HepG2 (cell line): ENCODE data around the gene PDE6C. TPM values are rescaled to one million over a fixed set of nuclear protein-coding genes. Genes with fewer than 3 reads are reported as not detected.

Experiments used
- HES4 ChIP-seq: sonication (generic); formaldehyde crosslinking; IDR thresholded peaks from 2 replicates; pipeline ENCODE4 v1.9.0; 2021; ENCODE audit warnings: mild to moderate bottlenecking, missing genetic modification reagents, borderline replicate concordance
- HNRNPL ChIP-seq: fragments of 200-400 bp; formaldehyde crosslinking; IDR thresholded peaks from 2 replicates; pipeline ENCODE4 v1.6.1; 2017; ENCODE audit warnings: mild to moderate bottlenecking, low read depth, low read length
- LCORL ChIP-seq, 2 experiments: fragments of 450-650 bp in 1 of 2; sonication (generic) in 1 of 2; formaldehyde crosslinking in 1 of 2; IDR thresholded peaks; 2 replicates each; pipeline versions ENCODE4 v1.5.0 to v1.6.1; 2017 to 2020; ENCODE audit warnings: antibody characterized with exemption in 1 of 2, missing genetic modification reagents in 1 of 2
- ONECUT2 ChIP-seq: sonication (generic); formaldehyde crosslinking; IDR thresholded peaks from 2 replicates; pipeline ENCODE4 v1.4.0; 2020; ENCODE audit warnings: missing genetic modification reagents
- REXO4 ChIP-seq: sonication (generic); formaldehyde crosslinking; IDR thresholded peaks from 2 replicates; pipeline ENCODE4 v1.8.0; 2022; ENCODE audit warnings: missing genetic modification reagents, mild to moderate bottlenecking, borderline replicate concordance
- RFX3 ChIP-seq: IDR thresholded peaks from 2 replicates; pipeline ENCODE4 v1.6.1; 2016; ENCODE audit warnings: missing biosample characterization, missing genetic modification reagents
- SMARCE1 ChIP-seq: fragments of 450-650 bp; IDR thresholded peaks from 2 replicates; pipeline ENCODE4 v1.6.1; 2017; ENCODE audit warnings: borderline replicate concordance
- ZMYM4 ChIP-seq: sonication (generic); formaldehyde crosslinking; IDR thresholded peaks from 2 replicates; pipeline ENCODE4 v1.8.1; 2023; ENCODE audit warnings: mild to moderate bottlenecking, missing genetic modification reagents
- ZNF12 ChIP-seq: sonication (generic); formaldehyde crosslinking; IDR thresholded peaks from 2 replicates; pipeline ENCODE4 v1.5.0; 2020; ENCODE audit warnings: missing genetic modification reagents
- ZNF251 ChIP-seq: sonication (generic); formaldehyde crosslinking; IDR thresholded peaks from 2 replicates; pipeline ENCODE4 v1.9.0; 2021; ENCODE audit warnings: mild to moderate bottlenecking, missing genetic modification reagents
- ZNF33B ChIP-seq: sonication (generic); formaldehyde crosslinking; IDR thresholded peaks from 2 replicates; pipeline ENCODE4 v1.5.1; 2020; ENCODE audit warnings: mild to moderate bottlenecking, missing genetic modification reagents
- ZNF670 ChIP-seq: sonication (generic); formaldehyde crosslinking; IDR thresholded peaks from 2 replicates; pipeline ENCODE4 v1.8.0; 2022; ENCODE audit warnings: mild to moderate bottlenecking, missing genetic modification reagents, borderline replicate concordance
- ZSCAN21 ChIP-seq: sonication (generic); formaldehyde crosslinking; IDR thresholded peaks from 2 replicates; pipeline ENCODE4 v1.8.0; 2022; ENCODE audit warnings: mild to moderate bottlenecking, missing genetic modification reagents, moderate library complexity, borderline replicate concordance
- polyA plus RNA-seq, 8 experiments: library from polyadenylated mRNA; depleted of rRNA in 3 of 8; stranded (reverse) in 7 of 8; unstranded in 1 of 8; fragments of >200 nt; fragmentation: Illumina TruSeq in 4 of 8; extraction: Trizol in 4 of 8; gene quantifications; 2 replicates each; pipeline versions ENCODE4 v1.2.1 to v1.2.3, GENCODE V29; 2011 to 2016; ENCODE audit warnings: low read depth in 4 of 8, missing spikeins in 1 of 8, mixed read lengths in 1 of 8; ENCODE audit not compliant: insufficient read depth in 1 of 8
- total RNA-seq, 5 experiments: library from RNA; depleted of rRNA; stranded (reverse); fragments of >200 nt; fragmentation: Illumina TruSeq; extraction: Trizol; gene quantifications; 2 replicates each; pipeline ENCODE4 v1.2.3, GENCODE V29; 2016; ENCODE audit warnings: low read depth in 1 of 5
- TF ChIP-seq, protein P1 (sequence below): sonication (generic); formaldehyde crosslinking; IDR thresholded peaks from 2 replicates; pipeline ENCODE4 v1.9.0; 2021; ENCODE audit warnings: mild to moderate bottlenecking, missing genetic modification reagents
- TF ChIP-seq, protein P2 (sequence below): sonication (generic); formaldehyde crosslinking; conservative IDR thresholded peaks from 2 replicates; pipeline ENCODE4 v1.8.0; 2022; ENCODE audit warnings: low read depth, missing genetic modification reagents
- TF ChIP-seq, protein P3 (sequence below): sonication (generic); formaldehyde crosslinking; IDR thresholded peaks from 2 replicates; pipeline ENCODE4 v1.4.0; 2020; ENCODE audit warnings: mild to moderate bottlenecking, missing genetic modification reagents
- TF ChIP-seq, protein P4 (sequence below): sonication (generic); formaldehyde crosslinking; IDR thresholded peaks from 2 replicates; pipeline ENCODE4 v1.4.0; 2020; ENCODE audit warnings: missing genetic modification reagents
- TF ChIP-seq, protein P5 (sequence below): sonication (generic); formaldehyde crosslinking; IDR thresholded peaks from 2 replicates; pipeline ENCODE4 v1.4.0; 2020; ENCODE audit warnings: low read depth, mild to moderate bottlenecking, missing genetic modification reagents

Gene PDE6C
- total and polyA plus RNA-seq, 2 of the 13 experiments (the other 11 are each of a cell fraction or from before 2014, with no cell fraction given), result 0.64 TPM; not detected in 1

DNA sequence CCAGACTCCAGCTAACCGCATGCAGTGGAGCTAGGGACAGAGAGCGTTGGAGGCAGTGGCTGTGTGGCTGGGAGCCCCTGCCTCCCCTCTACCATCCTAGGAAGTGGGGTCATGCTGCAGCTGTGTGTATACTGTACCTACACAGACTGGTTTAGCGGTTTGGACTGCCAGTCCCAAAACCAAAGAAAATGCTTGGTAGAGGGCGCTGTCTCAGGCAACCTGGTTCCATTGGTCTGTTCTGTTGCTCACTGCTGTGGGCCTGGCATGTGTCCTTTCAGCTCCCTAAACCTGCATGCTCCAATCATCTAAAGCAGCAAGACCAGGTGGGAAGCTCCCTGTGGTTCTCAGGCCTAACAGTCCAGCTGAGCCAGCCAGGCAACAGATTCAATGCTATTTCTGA, 15.8 kb upstream of the PDE6C start (continued):
- TF ChIP-seq, protein P1, sequence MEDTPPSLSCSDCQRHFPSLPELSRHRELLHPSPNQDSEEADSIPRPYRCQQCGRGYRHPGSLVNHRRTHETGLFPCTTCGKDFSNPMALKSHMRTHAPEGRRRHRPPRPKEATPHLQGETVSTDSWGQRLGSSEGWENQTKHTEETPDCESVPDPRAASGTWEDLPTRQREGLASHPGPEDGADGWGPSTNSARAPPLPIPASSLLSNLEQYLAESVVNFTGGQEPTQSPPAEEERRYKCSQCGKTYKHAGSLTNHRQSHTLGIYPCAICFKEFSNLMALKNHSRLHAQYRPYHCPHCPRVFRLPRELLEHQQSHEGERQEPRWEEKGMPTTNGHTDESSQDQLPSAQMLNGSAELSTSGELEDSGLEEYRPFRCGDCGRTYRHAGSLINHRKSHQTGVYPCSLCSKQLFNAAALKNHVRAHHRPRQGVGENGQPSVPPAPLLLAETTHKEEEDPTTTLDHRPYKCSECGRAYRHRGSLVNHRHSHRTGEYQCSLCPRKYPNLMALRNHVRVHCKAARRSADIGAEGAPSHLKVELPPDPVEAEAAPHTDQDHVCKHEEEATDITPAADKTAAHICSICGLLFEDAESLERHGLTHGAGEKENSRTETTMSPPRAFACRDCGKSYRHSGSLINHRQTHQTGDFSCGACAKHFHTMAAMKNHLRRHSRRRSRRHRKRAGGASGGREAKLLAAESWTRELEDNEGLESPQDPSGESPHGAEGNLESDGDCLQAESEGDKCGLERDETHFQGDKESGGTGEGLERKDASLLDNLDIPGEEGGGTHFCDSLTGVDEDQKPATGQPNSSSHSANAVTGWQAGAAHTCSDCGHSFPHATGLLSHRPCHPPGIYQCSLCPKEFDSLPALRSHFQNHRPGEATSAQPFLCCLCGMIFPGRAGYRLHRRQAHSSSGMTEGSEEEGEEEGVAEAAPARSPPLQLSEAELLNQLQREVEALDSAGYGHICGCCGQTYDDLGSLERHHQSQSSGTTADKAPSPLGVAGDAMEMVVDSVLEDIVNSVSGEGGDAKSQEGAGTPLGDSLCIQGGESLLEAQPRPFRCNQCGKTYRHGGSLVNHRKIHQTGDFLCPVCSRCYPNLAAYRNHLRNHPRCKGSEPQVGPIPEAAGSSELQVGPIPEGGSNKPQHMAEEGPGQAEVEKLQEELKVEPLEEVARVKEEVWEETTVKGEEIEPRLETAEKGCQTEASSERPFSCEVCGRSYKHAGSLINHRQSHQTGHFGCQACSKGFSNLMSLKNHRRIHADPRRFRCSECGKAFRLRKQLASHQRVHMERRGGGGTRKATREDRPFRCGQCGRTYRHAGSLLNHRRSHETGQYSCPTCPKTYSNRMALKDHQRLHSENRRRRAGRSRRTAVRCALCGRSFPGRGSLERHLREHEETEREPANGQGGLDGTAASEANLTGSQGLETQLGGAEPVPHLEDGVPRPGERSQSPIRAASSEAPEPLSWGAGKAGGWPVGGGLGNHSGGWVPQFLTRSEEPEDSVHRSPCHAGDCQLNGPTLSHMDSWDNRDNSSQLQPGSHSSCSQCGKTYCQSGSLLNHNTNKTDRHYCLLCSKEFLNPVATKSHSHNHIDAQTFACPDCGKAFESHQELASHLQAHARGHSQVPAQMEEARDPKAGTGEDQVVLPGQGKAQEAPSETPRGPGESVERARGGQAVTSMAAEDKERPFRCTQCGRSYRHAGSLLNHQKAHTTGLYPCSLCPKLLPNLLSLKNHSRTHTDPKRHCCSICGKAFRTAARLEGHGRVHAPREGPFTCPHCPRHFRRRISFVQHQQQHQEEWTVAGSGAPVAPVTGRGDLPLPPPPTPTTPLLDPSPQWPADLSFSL, result no peak
- TF ChIP-seq, protein P2, sequence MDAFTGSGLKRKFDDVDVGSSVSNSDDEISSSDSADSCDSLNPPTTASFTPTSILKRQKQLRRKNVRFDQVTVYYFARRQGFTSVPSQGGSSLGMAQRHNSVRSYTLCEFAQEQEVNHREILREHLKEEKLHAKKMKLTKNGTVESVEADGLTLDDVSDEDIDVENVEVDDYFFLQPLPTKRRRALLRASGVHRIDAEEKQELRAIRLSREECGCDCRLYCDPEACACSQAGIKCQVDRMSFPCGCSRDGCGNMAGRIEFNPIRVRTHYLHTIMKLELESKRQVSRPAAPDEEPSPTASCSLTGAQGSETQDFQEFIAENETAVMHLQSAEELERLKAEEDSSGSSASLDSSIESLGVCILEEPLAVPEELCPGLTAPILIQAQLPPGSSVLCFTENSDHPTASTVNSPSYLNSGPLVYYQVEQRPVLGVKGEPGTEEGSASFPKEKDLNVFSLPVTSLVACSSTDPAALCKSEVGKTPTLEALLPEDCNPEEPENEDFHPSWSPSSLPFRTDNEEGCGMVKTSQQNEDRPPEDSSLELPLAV (CRISPR knock-in tag), result no peak
- TF ChIP-seq, protein P3, sequence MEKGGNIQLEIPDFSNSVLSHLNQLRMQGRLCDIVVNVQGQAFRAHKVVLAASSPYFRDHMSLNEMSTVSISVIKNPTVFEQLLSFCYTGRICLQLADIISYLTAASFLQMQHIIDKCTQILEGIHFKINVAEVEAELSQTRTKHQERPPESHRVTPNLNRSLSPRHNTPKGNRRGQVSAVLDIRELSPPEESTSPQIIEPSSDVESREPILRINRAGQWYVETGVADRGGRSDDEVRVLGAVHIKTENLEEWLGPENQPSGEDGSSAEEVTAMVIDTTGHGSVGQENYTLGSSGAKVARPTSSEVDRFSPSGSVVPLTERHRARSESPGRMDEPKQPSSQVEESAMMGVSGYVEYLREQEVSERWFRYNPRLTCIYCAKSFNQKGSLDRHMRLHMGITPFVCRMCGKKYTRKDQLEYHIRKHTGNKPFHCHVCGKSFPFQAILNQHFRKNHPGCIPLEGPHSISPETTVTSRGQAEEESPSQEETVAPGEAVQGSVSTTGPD (CRISPR knock-in tag), result no peak
- peak; percentile 36; the same call in 1 of the 2 replicates for TF ChIP-seq HNRNPL
- no peak for TF ChIP-seq ZNF33B
- TF ChIP-seq ZNF251 (CRISPR knock-in tag), result no peak
- peak; percentile 73 for TF ChIP-seq ZMYM4 (CRISPR knock-in tag)
- TF ChIP-seq ZNF670 (CRISPR knock-in tag), result no peak
- TF ChIP-seq ZSCAN21 (CRISPR knock-in tag), result no peak
- no peak for TF ChIP-seq RFX3 (CRISPR knock-in tag)
- TF ChIP-seq ZNF12 (CRISPR knock-in tag), result no peak
- TF ChIP-seq HES4, result 0 out of 2 replicates have a peak, but pooled peaks have one; percentile 28
- no peak for TF ChIP-seq SMARCE1
- TF ChIP-seq LCORL (IDR thresholded peaks at IDR 0.05), result no peak
- TF ChIP-seq LCORL (CRISPR knock-in tag; IDR thresholded peaks at IDR 0.05), result peak; percentile 57
- no peak for TF ChIP-seq REXO4 (CRISPR knock-in tag)
- TF ChIP-seq, protein P4, sequence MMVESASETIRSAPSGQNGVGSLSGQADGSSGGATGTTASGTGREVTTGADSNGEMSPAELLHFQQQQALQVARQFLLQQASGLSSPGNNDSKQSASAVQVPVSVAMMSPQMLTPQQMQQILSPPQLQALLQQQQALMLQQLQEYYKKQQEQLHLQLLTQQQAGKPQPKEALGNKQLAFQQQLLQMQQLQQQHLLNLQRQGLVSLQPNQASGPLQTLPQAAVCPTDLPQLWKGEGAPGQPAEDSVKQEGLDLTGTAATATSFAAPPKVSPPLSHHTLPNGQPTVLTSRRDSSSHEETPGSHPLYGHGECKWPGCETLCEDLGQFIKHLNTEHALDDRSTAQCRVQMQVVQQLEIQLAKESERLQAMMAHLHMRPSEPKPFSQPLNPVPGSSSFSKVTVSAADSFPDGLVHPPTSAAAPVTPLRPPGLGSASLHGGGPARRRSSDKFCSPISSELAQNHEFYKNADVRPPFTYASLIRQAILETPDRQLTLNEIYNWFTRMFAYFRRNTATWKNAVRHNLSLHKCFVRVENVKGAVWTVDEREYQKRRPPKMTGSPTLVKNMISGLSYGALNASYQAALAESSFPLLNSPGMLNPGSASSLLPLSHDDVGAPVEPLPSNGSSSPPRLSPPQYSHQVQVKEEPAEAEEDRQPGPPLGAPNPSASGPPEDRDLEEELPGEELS, result no peak
- TF ChIP-seq ONECUT2 (CRISPR knock-in tag), result no peak
- TF ChIP-seq, protein P5, sequence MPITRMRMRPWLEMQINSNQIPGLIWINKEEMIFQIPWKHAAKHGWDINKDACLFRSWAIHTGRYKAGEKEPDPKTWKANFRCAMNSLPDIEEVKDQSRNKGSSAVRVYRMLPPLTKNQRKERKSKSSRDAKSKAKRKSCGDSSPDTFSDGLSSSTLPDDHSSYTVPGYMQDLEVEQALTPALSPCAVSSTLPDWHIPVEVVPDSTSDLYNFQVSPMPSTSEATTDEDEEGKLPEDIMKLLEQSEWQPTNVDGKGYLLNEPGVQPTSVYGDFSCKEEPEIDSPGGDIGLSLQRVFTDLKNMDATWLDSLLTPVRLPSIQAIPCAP, result no peak
